Measurements from ENCODE around the gene DIP2C.

DNA sequence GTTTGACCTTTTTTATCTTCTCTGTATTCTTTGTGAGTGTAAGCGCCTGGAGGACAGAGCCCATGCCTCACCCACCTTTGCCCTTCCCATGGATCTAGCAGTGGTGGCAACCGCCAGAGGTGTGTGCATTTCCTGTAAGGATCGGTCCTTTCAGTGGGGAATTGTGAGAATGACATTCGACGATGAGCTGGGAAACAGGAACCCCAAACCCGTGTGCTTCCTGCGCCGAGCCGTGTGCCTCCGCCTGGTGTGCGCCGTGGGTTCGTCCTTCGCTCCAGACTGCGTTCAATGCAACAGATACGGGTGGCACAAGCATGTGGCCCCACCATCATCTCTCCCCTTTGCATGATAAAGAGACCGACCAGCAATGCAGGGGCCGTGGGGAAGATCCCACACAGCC is 1.7 kb upstream of the DIP2C start:
- TF ChIP-seq, protein P1, sequence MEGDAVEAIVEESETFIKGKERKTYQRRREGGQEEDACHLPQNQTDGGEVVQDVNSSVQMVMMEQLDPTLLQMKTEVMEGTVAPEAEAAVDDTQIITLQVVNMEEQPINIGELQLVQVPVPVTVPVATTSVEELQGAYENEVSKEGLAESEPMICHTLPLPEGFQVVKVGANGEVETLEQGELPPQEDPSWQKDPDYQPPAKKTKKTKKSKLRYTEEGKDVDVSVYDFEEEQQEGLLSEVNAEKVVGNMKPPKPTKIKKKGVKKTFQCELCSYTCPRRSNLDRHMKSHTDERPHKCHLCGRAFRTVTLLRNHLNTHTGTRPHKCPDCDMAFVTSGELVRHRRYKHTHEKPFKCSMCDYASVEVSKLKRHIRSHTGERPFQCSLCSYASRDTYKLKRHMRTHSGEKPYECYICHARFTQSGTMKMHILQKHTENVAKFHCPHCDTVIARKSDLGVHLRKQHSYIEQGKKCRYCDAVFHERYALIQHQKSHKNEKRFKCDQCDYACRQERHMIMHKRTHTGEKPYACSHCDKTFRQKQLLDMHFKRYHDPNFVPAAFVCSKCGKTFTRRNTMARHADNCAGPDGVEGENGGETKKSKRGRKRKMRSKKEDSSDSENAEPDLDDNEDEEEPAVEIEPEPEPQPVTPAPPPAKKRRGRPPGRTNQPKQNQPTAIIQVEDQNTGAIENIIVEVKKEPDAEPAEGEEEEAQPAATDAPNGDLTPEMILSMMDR (IDR thresholded peaks at IDR 0.05), result no peak
- TF ChIP-seq POLR2AphosphoS5 (IDR thresholded peaks at IDR 0.05), result no peak

All from transverse colon (tissue), 4 donors.